Mesodermal cell (in vitro differentiated cells): ENCODE results near the gene DYRK4.

ENCODE experiments used
- H3K27ac ChIP-seq: 2 replicates; pipeline ENCODE4 v1.7.0; 2013; ENCODE audit warnings: mild to moderate bottlenecking, low read depth, low read length, moderate library complexity; ENCODE audit not compliant: severe bottlenecking
- H3K36me3 ChIP-seq: 2 replicates; pipeline ENCODE4 v1.7.1; 2013; ENCODE audit warnings: mild to moderate bottlenecking, low read length, moderate library complexity; ENCODE audit not compliant: control insufficient read depth, insufficient read depth
- H3K4me1 ChIP-seq: one replicate; pipeline ENCODE4 v1.7.1; 2013; ENCODE audit warnings: mild to moderate bottlenecking, low read length; ENCODE audit not compliant: insufficient read depth, control insufficient read depth, poor library complexity, severe bottlenecking
- H3K4me3 ChIP-seq: 2 replicates; pipeline ENCODE4 v1.7.0; 2013; ENCODE audit warnings: low read length, control low read depth, mild to moderate bottlenecking; ENCODE audit not compliant: insufficient read depth, poor library complexity, severe bottlenecking; ENCODE audit errors: extremely low read depth
- H3K9me3 ChIP-seq: 2 replicates; pipeline ENCODE4 v1.7.1; 2013; ENCODE audit warnings: mild to moderate bottlenecking, low read length, moderate library complexity; ENCODE audit not compliant: control insufficient read depth
- WGBS, 2 experiments: methylation state at CpG; one replicate each; pipeline ENCODE4 v1.1.5; 2013; ENCODE audit warnings: missing lambda C conversion rate in 2 of 2; ENCODE audit not compliant: insufficient coverage in 2 of 2; 5-methylcytosine and 5-hydroxymethylcytosine counted together

DYRK4 gene

DNA sequence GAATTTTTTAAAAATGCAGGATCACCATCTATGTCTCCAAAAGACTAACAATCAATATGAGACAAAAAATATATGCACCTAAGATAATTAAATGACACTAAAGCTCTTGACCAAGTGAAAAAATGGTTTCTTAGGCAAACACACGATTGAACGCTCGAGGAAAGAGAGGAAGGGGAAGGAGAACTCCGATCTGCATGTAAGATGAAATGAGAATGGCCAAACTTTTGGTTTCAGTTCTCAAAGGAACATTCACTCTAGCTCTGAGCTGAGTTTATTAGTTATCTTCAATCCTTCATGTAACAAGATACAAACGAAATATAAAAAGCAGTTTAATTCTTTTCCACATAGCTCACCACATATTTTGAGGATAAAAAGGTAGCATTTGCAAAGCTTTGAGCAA is 2.8 kb downstream of the DYRK4 start:
- peaks cover 5% of the 10 kb centered on the region for H3K4me1 ChIP-seq
- H3K36me3 ChIP-seq, result peaks cover 10% of the 10 kb centered on the region
- no peak overlapping the region for H3K27ac ChIP-seq
- 83% methylated on average over 3 to 4 of the region's 5 CpGs for WGBS, 2 experiments
- no peaks in the 10 kb centered on the region for H3K9me3 ChIP-seq
- H3K4me3 ChIP-seq, result no peak overlapping the region

DNA sequence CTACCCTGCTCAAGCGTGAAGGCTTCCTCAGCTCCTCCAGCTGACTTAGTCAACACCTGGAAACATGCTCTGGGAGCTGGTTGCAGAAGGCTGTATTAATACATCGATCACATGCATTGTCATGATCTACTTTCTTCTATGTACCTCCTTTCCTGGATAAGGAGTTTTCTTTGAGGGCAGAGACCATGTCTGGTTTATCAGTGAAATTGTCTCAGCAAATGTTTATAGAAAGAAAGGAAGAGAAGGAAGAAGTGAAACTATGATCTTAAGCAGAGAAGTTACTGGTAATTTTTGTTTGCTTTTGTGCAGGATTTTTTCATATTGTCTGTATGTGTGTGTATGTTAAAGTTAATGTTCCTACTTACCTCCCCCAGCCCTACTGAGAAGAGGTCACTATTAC is 4.5 kb downstream of the DYRK4 start:
- H3K27ac ChIP-seq, result no peak overlapping the region
- no peaks in the 10 kb centered on the region for H3K9me3 ChIP-seq
- H3K36me3 ChIP-seq, result no peaks in the 10 kb centered on the region
- H3K4me1 ChIP-seq, result peaks cover 5% of the 10 kb centered on the region
- H3K4me3 ChIP-seq, result no peak overlapping the region
- 88 to 90% methylated on average over 1 of the region's 2 CpGs for WGBS, 2 experiments

DNA sequence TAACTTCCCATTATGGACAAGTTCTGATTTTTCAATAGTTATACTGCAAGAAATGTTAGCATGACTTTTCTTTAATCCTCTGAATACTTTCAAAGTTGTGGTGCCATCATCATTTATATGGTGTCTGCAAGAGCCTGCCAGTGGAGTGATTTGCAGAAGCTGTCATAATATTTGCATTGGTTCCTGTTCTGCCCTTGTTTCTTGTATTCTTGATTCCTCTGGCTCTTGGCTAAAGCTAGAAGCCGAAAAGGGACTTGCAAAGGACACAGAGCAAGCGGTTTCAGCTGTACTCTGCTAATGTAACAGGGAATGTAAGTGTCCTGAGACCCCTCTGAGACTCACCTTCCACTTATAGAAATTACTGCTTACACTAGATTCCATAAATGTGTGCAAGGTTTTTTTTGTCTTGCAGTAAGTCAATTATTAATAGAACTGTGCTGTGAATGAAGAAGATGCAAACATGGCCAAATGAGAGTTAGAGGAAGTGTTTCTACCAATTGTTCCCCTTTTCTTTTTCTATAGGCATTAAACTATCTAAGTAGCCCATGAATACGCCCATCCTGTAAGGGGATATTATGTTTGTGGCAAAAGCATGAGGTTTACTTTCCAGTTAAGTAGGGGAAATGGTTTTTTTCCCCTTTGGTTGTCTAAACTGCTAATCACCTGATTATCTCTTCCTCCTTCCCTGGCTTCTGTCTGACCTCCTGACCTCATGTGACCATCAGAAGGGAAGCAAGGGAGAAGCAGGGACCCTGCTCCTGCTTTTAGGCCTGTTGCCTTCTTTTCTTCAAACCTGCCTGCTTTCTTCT is 5.3 kb downstream of the DYRK4 start:
- H3K9me3 ChIP-seq, result no peaks in the 10 kb centered on the region
- WGBS, 2 experiments, result 100% methylated on average over 1 of the region's 3 CpGs; no CpG with 5 or more reads in 1 of the 2 experiments
- no peak overlapping the region for H3K27ac ChIP-seq
- H3K4me1 ChIP-seq, result no peaks in the 10 kb centered on the region
- no peaks in the 10 kb centered on the region for H3K36me3 ChIP-seq
- no peak overlapping the region for H3K4me3 ChIP-seq

DNA sequence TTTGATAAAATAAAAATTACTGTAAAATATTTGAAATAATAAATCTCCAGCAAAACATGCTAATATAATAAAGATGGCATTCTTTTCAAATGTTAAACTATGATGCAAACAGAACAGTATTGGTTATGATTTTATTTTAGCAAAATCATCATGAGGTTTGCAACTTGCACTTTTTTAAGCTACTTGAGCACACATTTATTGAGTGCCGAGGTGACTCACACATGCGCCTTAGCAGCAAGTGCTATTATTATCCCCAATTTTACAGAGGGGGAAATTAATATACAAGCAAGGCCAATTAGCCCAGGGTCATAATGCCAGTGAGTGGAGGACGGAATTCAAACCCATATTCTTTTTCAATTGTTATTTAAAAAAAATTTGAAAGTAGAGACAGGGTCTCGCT is 7.3 kb downstream of the DYRK4 start:
- no peaks in the 10 kb centered on the region for H3K9me3 ChIP-seq

DNA sequence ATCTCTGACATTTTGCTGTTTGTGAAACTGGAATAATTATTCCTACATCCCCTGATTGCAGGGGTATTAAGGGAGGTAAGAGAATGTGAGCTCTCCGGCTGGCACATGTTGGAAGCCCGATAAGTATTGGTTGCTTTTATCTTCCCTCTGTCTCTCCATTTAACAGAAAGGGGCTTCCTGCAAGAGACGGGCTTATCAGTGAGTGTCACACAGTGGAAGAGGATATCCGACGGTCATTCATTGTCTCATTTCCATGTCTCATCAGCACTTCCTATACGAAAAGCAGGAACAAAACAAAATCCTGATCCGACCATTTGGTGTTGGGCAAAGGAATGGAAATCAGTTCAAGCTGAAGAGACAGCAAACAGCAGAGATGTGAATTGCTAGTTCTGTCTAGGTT is 10.7 kb downstream of the DYRK4 start:
- Histone ChIP-seq H3K36me3 (no peaks in the 10 kb centered on the region), H3K4me1 (no peaks in the 10 kb centered on the region), H3K27ac (peak overlapping the region; percentile 41), H3K9me3 (no peaks in the 10 kb centered on the region), H3K4me3 (no peak overlapping the region)
- 67% methylated on average over 1 of the region's 7 CpGs for WGBS, 2 experiments

More for the DNA sequence above, 7.3 kb downstream of the DYRK4 start:
- Histone ChIP-seq H3K4me3 (no peak overlapping the region), H3K27ac (no peak overlapping the region), H3K4me1 (no peaks in the 10 kb centered on the region), H3K36me3 (no peaks in the 10 kb centered on the region)
- WGBS, 2 experiments, result 100% methylated on average over 2 of the region's 4 CpGs; no CpG with 5 or more reads in 1 of the 2 experiments

DNA sequence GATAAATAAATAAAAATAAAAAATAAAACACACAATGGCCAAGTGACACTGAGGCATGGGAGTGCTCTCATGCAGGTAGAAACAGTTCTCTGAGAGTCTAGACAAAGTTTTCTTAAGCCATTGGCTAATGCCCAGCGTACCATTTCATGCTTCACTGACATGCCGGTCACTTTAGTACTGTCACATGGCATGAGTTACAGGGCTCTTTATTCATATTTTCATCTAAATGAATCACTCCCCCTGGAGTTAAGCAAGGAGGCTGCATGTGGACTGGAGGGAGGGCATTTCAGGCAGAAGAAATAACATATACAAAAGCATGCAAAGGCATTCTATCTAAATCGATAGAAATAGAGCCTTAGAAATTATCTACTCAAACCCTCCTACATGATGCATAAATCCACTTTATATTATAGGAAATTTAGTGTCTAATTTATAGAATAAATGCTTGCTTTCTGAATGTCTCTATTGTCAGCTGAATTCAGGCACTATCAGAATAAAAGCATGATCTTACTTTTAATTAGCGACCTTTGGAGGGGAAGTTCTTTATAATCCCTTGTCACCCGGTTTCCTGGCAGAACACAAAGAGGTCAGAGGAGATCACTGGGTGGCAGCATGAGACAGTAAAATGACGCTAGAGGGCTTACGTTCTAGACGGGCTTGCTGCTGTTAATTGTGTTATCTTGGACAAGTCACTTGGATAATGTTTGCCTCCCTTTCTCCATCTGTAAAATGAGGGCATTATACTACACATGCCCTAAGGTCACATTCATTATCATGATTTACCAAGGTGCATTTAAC is 17.5 kb downstream of the DYRK4 start:
- H3K4me3 ChIP-seq, result no peak overlapping the region
- no peaks in the 10 kb centered on the region for H3K9me3 ChIP-seq
- no peaks in the 10 kb centered on the region for H3K4me1 ChIP-seq
- H3K36me3 ChIP-seq, result no peaks in the 10 kb centered on the region
- no peak overlapping the region for H3K27ac ChIP-seq
- 72 to 88% methylated on average over 2 to 4 of the region's 8 CpGs for WGBS, 2 experiments

DNA sequence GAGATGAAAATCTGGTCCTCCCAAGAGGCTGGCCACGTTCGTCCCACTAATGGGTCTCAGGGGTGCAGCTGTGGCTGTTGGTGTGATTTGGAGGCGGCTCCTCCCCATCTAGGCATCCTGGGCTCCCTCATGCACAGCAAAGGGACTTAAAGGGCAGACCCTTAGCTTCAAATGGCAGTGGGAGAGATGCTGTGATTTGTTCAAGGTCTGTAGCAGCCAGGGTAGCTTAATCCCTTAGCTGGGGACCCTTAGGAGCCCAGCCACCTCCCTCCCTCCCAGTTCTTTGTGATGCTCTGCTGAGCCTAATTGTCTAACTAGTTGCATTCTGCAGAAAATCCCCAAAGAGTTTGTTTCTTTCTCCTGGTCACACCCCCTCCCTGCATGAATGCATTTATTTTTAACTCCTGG is 18.3 kb downstream of the DYRK4 start:
- Histone ChIP-seq H3K4me3 (no peak overlapping the region), H3K9me3 (no peaks in the 10 kb centered on the region), H3K36me3 (no peaks in the 10 kb centered on the region), H3K27ac (no peak overlapping the region), H3K4me1 (no peaks in the 10 kb centered on the region)
- 81 to 100% methylated on average over 1 to 3 of the region's 3 CpGs for WGBS, 2 experiments

DNA sequence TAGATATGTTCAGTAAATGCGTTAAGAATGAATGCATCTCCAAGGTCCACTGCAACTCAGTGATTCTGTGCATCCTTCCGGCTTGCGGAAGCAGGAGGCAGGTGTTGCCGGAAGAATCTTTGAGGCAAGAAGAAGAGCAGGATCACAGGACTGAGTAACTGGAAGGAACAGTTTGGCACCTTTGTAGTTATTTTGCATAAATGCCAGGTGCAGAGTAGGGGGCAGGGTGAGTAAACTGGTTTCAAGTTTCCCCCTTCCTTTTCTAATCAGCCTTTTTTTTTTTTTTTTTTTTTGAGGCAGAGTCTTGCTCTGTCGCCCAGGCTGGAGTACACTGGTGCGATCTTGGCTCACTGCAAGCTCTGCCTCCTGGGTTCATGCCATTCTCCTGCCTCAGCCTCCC is 22.3 kb downstream of the DYRK4 start:
- H3K4me3 ChIP-seq, result no peak overlapping the region
- no peak overlapping the region for H3K27ac ChIP-seq
- no peaks in the 10 kb centered on the region for H3K9me3 ChIP-seq
- 92 to 96% methylated on average over 4 of the region's 6 CpGs for WGBS, 2 experiments
- H3K4me1 ChIP-seq, result no peaks in the 10 kb centered on the region
- H3K36me3 ChIP-seq, result no peaks in the 10 kb centered on the region

DNA sequence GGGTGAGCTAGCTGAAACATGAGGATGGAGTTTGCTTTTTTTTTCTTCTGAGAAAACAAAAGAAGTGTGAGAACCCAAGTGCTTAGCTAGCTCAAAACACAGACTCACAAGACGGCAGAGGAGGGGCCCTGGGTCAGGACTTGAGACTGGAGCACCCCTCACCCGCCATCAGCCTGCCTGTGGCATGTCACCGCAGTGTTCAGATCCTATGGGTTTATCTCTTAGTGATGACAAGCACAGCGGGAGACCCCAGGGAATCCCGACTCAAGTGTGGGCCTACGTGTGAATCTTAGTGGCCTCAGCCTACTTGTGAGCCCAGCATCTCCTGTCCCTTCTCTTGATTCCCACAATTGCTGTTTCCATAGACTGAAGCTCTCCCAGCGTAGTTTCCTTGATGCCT is 22.9 kb downstream of the DYRK4 start:
- H3K4me1 ChIP-seq, result no peaks in the 10 kb centered on the region
- H3K4me3 ChIP-seq, result no peak overlapping the region
- no peak overlapping the region for H3K27ac ChIP-seq
- H3K36me3 ChIP-seq, result no peaks in the 10 kb centered on the region
- WGBS, 2 experiments, result 85 to 87% methylated on average over 6 to 7 of the region's 7 CpGs
- H3K9me3 ChIP-seq, result no peaks in the 10 kb centered on the region

DNA sequence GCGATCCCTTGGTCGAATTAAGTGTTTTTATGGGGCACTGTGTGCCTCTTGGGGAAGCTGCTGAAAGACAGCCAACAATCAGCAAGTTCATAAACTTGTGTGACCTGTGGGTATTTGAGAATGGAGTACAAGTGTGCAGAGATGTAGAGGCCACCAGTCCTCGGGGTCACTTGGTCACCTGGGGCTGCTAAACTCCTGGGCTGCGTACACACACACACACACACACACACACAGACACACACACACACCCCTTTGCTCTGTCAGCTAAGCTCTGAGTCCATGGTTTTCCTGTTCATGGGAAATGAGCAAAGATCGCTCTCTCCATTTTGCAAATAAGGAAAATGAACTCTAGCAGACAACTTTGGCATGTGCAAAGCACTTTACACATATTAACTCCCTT is 24.5 kb downstream of the DYRK4 start:
- Histone ChIP-seq H3K4me3 (no peak overlapping the region), H3K4me1 (no peaks in the 10 kb centered on the region), H3K27ac (no peak overlapping the region), H3K36me3 (no peaks in the 10 kb centered on the region), H3K9me3 (no peaks in the 10 kb centered on the region)
- 89 to 93% methylated on average over 3 to 5 of the region's 5 CpGs for WGBS, 2 experiments

DNA sequence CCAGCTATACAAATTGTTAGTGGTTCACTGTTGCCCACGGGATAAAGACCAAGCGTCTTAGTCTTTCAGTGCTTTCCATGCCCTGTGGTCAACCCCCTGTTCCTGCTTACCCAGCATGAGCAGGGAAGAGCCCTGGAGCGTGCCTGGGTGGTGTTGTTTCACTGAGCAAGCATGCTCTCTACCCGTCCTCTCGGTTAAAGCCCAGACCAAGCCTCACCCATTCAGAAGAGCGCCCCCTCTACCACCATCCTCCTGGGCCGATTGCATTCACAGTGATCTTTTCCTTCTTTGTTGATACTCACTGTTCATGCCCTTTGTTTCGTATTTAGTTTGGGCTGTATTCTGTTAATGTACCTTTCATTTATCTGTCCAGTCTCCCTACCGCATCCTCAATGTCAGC is 25.1 kb downstream of the DYRK4 start:
- WGBS, 2 experiments, result 76 to 88% methylated on average over 2 to 8 of the region's 9 CpGs

More for the DNA sequence above, 25.1 kb downstream of the DYRK4 start:
- Histone ChIP-seq H3K4me3 (no peak overlapping the region), H3K9me3 (no peaks in the 10 kb centered on the region), H3K36me3 (no peaks in the 10 kb centered on the region), H3K4me1 (no peaks in the 10 kb centered on the region), H3K27ac (no peak overlapping the region)
